Measurements from ENCODE around the gene HSPA1L. TPM values are rescaled to one million over a fixed set of nuclear protein-coding genes. Genes with fewer than 3 reads are reported as not detected.

The HSPA1L gene
- total and polyA plus RNA-seq, 2 experiments from 2014 or later, result 0.44 to 0.83 TPM

DNA sequence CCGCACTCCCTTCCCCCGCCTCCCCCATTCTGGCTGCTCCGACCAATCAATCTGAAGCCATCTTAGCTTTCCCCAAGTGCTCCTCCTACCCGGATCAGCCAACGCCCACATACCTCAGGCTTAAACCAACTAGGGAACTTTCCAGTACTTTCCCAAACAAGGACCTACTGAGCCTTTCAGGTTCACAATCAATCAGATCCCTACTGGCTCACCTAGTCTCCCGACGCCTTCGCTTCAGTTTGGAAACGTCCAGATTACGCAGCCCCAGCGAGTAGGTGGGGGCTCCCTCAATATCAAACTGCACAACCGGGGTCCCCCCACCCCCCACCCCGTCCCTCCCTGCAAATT, 432 bp downstream of the HSPA1L start:
- H3K9me2 ChIP-seq (ENCODE audit: insufficient read depth), result no peaks in the 10 kb centered on the region
- TF ChIP-seq POLR2AphosphoS5 (IDR thresholded peaks at IDR 0.05; ENCODE audit: low read depth) (peak; percentile 44), ZNF331 (CRISPR knock-in tag; IDR thresholded peaks at IDR 0.05; ENCODE audit: low read depth) (no peak)
- no peak overlapping the region; the same call in 1 of the 2 replicates for H2AFZ ChIP-seq
- Mint-ChIP-seq H3K4me1 (peaks cover 19% of the 10 kb centered on the region), H3K27ac (peak overlapping the region; percentile 99), H3K27me3 (ENCODE audit: insufficient read depth, low read depth, poor library complexity) (peaks cover 29% of the 10 kb centered on the region), H3K36me3 (ENCODE audit: low read depth) (peaks cover 9% of the 10 kb centered on the region; the same call in 2 of the 3 replicates), H3K4me3 (peak overlapping the region; percentile 89), H3K9me3 (peaks cover 10% of the 10 kb centered on the region; the same call in 2 of the 3 replicates)
- H3K4me1 ChIP-seq (ENCODE audit: insufficient read depth), result peaks cover 25% of the 10 kb centered on the region
- H4K20me1 ChIP-seq (replicated peaks; ENCODE audit: insufficient read depth), result peaks cover 9% of the 10 kb centered on the region; the same call in 1 of the 2 replicates
- peaks cover 17% of the 10 kb centered on the region for H3K79me2 ChIP-seq (replicated peaks; ENCODE audit: insufficient read depth)
- DNase-seq (ENCODE audit: low spot score) (peak; percentile 99), ATAC-seq (peak; percentile 77)
- H3F3A ChIP-seq (replicated peaks; ENCODE audit: low read depth), result 0 out of 2 replicates have a peak, but pooled peaks cover 6% of the 10 kb centered on the region
- peak overlapping the region; percentile 95 for H3K27ac ChIP-seq (ENCODE audit: low read depth)
- no peaks in the 10 kb centered on the region for H3K27me3 ChIP-seq (ENCODE audit: insufficient read depth)
- H3K4me2 ChIP-seq, result peak overlapping the region; percentile 86
- H3K4me3 ChIP-seq, result peak overlapping the region; percentile 63
- no peaks in the 10 kb centered on the region for H3K36me3 ChIP-seq (ENCODE audit: insufficient read depth)

DNA sequence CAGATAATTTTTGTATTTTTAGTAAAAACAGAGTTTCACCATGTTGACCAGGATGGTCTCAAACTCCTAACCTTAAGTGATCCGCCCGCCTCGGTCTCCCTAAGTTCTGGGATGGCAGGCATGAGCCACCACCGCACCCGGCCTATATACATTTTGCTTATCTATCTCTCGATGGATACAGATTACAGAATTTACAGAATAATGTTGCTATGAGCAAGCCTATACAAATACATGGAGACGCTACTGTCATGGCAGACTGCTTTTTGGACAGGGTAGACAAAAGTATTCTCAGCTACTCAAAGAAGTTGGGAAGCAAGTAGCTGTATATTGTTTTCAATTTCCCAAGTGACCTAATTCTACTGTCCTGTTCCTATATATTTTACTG, 1.6 kb downstream of the HSPA1L start:
- H3K27me3 ChIP-seq (ENCODE audit: insufficient read depth), result no peaks in the 10 kb centered on the region
- DNase-seq (ENCODE audit: low spot score) (no peak), ATAC-seq (no peak)
- peak overlapping the region; percentile 91; the same call in 1 of the 2 replicates for H3K27ac ChIP-seq (ENCODE audit: low read depth)
- Mint-ChIP-seq H3K9me3 (peaks cover 10% of the 10 kb centered on the region; the same call in 2 of the 3 replicates), H3K4me1 (peaks cover 16% of the 10 kb centered on the region), H3K27me3 (ENCODE audit: insufficient read depth, low read depth, poor library complexity) (peaks cover 31% of the 10 kb centered on the region), H3K27ac (no peak overlapping the region), H3K4me3 (peak overlapping the region; percentile 89), H3K36me3 (ENCODE audit: low read depth) (peaks cover 9% of the 10 kb centered on the region; the same call in 2 of the 3 replicates)
- peak overlapping the region; percentile 51 for H3K4me3 ChIP-seq
- 0 out of 2 replicates have a peak, but pooled peaks cover 6% of the 10 kb centered on the region for H3F3A ChIP-seq (replicated peaks; ENCODE audit: low read depth)
- H3K4me2 ChIP-seq, result peak overlapping the region; percentile 76
- TF ChIP-seq CREB1 (CRISPR knock-in tag; IDR thresholded peaks at IDR 0.05; ENCODE audit: low read depth) (no peak), ZNF114 (CRISPR knock-in tag; IDR thresholded peaks at IDR 0.05) (no peak), ZNF331 (CRISPR knock-in tag; IDR thresholded peaks at IDR 0.05; ENCODE audit: low read depth) (no peak), NANOG (IDR thresholded peaks at IDR 0.05; ENCODE audit: borderline replicate concordance) (no peak), JUNB (IDR thresholded peaks at IDR 0.05; ENCODE audit: unreplicated experiment) (no peak), EZH2 (IDR thresholded peaks at IDR 0.05; ENCODE audit: low read depth, unreplicated experiment) (no peak), STAT1 (IDR thresholded peaks at IDR 0.05; ENCODE audit: unreplicated experiment) (no peak)
- TF ChIP-seq, protein P1, sequence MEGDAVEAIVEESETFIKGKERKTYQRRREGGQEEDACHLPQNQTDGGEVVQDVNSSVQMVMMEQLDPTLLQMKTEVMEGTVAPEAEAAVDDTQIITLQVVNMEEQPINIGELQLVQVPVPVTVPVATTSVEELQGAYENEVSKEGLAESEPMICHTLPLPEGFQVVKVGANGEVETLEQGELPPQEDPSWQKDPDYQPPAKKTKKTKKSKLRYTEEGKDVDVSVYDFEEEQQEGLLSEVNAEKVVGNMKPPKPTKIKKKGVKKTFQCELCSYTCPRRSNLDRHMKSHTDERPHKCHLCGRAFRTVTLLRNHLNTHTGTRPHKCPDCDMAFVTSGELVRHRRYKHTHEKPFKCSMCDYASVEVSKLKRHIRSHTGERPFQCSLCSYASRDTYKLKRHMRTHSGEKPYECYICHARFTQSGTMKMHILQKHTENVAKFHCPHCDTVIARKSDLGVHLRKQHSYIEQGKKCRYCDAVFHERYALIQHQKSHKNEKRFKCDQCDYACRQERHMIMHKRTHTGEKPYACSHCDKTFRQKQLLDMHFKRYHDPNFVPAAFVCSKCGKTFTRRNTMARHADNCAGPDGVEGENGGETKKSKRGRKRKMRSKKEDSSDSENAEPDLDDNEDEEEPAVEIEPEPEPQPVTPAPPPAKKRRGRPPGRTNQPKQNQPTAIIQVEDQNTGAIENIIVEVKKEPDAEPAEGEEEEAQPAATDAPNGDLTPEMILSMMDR (conservative IDR thresholded peaks at IDR 0.05; ENCODE audit: low read depth in 2 of 2), result no peak
- TF ChIP-seq, protein P2, sequence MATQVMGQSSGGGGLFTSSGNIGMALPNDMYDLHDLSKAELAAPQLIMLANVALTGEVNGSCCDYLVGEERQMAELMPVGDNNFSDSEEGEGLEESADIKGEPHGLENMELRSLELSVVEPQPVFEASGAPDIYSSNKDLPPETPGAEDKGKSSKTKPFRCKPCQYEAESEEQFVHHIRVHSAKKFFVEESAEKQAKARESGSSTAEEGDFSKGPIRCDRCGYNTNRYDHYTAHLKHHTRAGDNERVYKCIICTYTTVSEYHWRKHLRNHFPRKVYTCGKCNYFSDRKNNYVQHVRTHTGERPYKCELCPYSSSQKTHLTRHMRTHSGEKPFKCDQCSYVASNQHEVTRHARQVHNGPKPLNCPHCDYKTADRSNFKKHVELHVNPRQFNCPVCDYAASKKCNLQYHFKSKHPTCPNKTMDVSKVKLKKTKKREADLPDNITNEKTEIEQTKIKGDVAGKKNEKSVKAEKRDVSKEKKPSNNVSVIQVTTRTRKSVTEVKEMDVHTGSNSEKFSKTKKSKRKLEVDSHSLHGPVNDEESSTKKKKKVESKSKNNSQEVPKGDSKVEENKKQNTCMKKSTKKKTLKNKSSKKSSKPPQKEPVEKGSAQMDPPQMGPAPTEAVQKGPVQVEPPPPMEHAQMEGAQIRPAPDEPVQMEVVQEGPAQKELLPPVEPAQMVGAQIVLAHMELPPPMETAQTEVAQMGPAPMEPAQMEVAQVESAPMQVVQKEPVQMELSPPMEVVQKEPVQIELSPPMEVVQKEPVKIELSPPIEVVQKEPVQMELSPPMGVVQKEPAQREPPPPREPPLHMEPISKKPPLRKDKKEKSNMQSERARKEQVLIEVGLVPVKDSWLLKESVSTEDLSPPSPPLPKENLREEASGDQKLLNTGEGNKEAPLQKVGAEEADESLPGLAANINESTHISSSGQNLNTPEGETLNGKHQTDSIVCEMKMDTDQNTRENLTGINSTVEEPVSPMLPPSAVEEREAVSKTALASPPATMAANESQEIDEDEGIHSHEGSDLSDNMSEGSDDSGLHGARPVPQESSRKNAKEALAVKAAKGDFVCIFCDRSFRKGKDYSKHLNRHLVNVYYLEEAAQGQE (IDR thresholded peaks at IDR 0.05; ENCODE audit: unreplicated experiment), result no peak
- TF ChIP-seq, protein P3, sequence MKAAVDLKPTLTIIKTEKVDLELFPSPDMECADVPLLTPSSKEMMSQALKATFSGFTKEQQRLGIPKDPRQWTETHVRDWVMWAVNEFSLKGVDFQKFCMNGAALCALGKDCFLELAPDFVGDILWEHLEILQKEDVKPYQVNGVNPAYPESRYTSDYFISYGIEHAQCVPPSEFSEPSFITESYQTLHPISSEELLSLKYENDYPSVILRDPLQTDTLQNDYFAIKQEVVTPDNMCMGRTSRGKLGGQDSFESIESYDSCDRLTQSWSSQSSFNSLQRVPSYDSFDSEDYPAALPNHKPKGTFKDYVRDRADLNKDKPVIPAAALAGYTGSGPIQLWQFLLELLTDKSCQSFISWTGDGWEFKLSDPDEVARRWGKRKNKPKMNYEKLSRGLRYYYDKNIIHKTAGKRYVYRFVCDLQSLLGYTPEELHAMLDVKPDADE (IDR thresholded peaks at IDR 0.05), result no peak
- peaks cover 18% of the 10 kb centered on the region for H3K4me1 ChIP-seq (ENCODE audit: insufficient read depth)
- no peaks in the 10 kb centered on the region for H3K36me3 ChIP-seq (ENCODE audit: insufficient read depth)
- H4K20me1 ChIP-seq (replicated peaks; ENCODE audit: insufficient read depth), result peaks cover 8% of the 10 kb centered on the region; the same call in 1 of the 2 replicates
- peaks cover 11% of the 10 kb centered on the region for H3K79me2 ChIP-seq (replicated peaks; ENCODE audit: insufficient read depth)
- no peaks in the 10 kb centered on the region for H3K9me2 ChIP-seq (ENCODE audit: insufficient read depth)
- peak overlapping the region; percentile 95 for H2AFZ ChIP-seq

Measured in GM23338 (cell line).